GM12873 (cell line): ENCODE data around the gene ZFTA.

Source experiments
- CTCF ChIP-seq: IDR thresholded peaks from 2 replicates; pipeline ENCODE4 v1.5.1; 2012; ENCODE audit warnings: low read depth, mild to moderate bottlenecking, moderate library complexity, low read length, control low read depth; ENCODE audit not compliant: insufficient read depth; ENCODE audit errors: missing control alignments

The ZFTA gene

GRCh38 chr11:63768237-63769041 lies at the start of gene ZFTA:
Gene ZFTA, minus strand, starts transcription at chr11:63768775. Its CDS starts 153 bp downstream, at chr11:63768622.
- peak; percentile 66 for TF ChIP-seq CTCF

GRCh38 chr11:63817758-63818498 lies 49.4 kb upstream of the ZFTA start:
- no peak for TF ChIP-seq CTCF

GRCh38 chr11:63816732-63817131 lies 48.2 kb upstream of the ZFTA start:
- TF ChIP-seq CTCF = no peak

GRCh38 chr11:63816166-63816565 lies 47.6 kb upstream of the ZFTA start:
- TF ChIP-seq CTCF = no peak

GRCh38 chr11:63814383-63814736 lies 45.8 kb upstream of the ZFTA start:
- TF ChIP-seq CTCF = no peak

GRCh38 chr11:63813563-63814382 lies 45.2 kb upstream of the ZFTA start:
- no peak for TF ChIP-seq CTCF
